ENCODE data around the gene SIN3A.
"Not testable (repeated sequence)": the region's sequence is repeated elsewhere in the genome, so short reads cannot be mapped to it uniquely, and the experiment has no call there.

SIN3A gene

DNA sequence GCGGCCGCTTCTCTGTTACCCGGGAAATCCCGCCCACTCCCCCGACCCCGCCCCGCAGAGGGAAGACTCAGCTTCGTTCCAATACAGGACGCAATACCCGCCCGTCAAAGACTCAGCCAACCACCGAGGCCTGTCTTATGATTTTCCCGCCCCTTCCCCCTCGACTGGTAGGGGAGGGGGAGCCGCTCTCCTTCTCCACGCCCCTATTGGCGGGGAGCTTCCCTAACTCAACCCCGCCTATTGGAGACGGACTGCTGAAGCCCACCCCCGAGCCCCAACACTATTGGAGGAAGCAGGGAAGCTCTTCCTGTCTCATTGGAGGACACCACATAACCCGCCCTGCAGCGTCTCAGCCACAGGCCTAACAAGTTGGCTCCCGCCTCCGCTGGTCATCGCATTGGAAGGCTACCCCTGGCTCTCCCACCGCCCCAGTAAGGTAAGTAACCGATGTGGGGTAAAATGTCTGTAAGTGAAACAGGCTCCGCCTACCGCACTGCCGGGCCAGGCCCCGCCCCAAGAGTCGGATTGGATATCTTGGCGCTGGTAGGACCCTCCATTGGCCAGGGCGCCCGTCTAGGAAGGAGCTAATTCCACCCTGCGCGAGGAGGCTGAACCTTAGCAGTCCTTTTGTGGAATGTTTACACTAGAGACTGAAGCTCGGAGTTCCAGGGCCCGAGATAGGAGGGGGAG is at the start of gene SIN3A:
TSS of gene SIN3A (minus strand) at position 17 of the 690 bp plus-strand sequence. CDS start 21,315 bp downstream, outside the sequence.
- H3K9ac ChIP-seq (ENCODE audit: low read length): peak within 1 kb of the TSS; percentile 87
- H3K9me3 ChIP-seq (ENCODE audit: control insufficient read depth, low read length): no peaks in the 10 kb centered on the region
- H3K4me3 ChIP-seq (ENCODE audit: low read length): peak within 1 kb of the TSS; percentile 83
- H3K27me3 ChIP-seq (ENCODE audit: control insufficient read depth, insufficient read depth, low read length): no peaks in the 10 kb centered on the region
- H3K36me3 ChIP-seq (ENCODE audit: control insufficient read depth, insufficient read depth, low read length): no peaks in the 10 kb centered on the region
- peaks cover 12% of the 10 kb centered on the region for H3K4me1 ChIP-seq (ENCODE audit: control insufficient read depth, insufficient read depth, low read length)

DNA sequence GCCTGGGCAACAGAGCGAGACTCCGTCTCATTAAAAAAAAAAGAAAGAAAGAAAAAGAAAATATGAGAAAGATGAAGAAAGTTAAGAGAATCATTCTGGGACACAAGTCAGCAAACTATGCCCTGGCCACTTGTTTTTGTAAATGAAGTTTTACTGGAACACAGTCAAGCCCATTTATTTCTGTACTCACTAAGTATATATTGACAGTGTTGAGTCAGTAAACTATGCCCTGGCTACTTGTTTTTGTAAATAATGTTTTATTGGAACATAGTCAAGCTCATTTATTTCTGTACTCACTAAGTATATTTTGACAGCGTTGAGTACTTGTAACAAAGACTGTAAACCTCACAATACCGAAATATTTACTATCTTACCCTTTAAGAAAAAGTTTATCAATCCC is 42.2 kb upstream of the SIN3A start:
- Histone ChIP-seq H3K9ac (ENCODE audit: low read length) (no peak overlapping the region), H3K36me3 (ENCODE audit: control insufficient read depth, insufficient read depth, low read length) (no peaks in the 10 kb centered on the region)

DNA sequence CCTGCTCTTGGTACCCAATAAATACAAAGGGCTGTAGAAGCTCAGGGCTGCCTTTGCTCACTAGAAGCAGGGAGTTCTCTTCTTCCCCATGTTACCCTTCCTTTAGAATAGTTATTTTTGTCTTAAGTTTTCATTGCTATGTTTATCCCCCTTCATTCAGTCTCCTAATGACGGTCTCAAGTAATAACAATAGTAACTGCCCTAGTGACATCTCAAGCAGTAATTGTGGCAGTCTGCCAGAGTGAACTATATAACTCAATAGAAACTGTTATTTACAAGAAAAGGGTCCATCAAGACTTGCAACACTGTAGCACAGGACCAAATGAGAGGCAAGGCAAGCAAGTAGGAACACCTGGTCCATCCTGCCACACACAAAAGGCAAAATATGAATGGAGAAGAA is 32.5 kb upstream of the SIN3A start:
- Histone ChIP-seq H3K4me3 (ENCODE audit: low read length) (no peak overlapping the region), H3K4me1 (ENCODE audit: control insufficient read depth, insufficient read depth, low read length) (peaks cover 13% of the 10 kb centered on the region), H3K36me3 (ENCODE audit: control insufficient read depth, insufficient read depth, low read length) (no peaks in the 10 kb centered on the region), H3K9ac (ENCODE audit: low read length) (no peak overlapping the region), H3K27me3 (ENCODE audit: control insufficient read depth, insufficient read depth, low read length) (no peaks in the 10 kb centered on the region), H3K9me3 (ENCODE audit: control insufficient read depth, low read length) (no peaks in the 10 kb centered on the region)

More for the DNA sequence above, 42.2 kb upstream of the SIN3A start:
- no peak overlapping the region for H3K4me3 ChIP-seq (ENCODE audit: low read length)
- no peaks in the 10 kb centered on the region for H3K27me3 ChIP-seq (ENCODE audit: control insufficient read depth, insufficient read depth, low read length)
- H3K4me1 ChIP-seq (ENCODE audit: control insufficient read depth, insufficient read depth, low read length): no peaks in the 10 kb centered on the region
- no peaks in the 10 kb centered on the region for H3K9me3 ChIP-seq (ENCODE audit: control insufficient read depth, low read length)

DNA sequence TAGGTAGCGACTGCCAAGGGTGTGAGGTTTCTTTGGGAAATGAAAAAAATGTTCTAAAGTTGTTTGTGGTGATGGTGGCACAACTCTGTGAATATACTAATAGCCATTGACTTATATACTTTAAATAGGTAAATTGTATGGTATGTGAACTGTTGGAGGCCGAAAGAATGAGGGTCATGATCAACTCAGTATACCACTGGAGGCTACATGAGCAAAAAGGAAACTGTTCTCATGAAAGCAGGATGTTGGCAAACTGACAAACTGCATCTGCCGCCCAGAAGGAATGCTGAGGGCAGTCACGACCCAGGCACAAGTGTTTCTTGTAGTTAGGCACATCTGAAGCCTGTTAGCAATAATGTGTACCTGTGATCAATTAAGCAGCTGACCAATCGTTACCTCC is 32.1 kb upstream of the SIN3A start:
- not testable (repeated sequence) for H3K36me3 ChIP-seq (ENCODE audit: control insufficient read depth, insufficient read depth, low read length); H3K9me3 ChIP-seq (ENCODE audit: control insufficient read depth, low read length); H3K27me3 ChIP-seq (ENCODE audit: control insufficient read depth, insufficient read depth, low read length); H3K9ac ChIP-seq (ENCODE audit: low read length); H3K4me3 ChIP-seq (ENCODE audit: low read length)
- H3K4me1 ChIP-seq (ENCODE audit: control insufficient read depth, insufficient read depth, low read length): peaks cover 13% of the 10 kb centered on the region

DNA sequence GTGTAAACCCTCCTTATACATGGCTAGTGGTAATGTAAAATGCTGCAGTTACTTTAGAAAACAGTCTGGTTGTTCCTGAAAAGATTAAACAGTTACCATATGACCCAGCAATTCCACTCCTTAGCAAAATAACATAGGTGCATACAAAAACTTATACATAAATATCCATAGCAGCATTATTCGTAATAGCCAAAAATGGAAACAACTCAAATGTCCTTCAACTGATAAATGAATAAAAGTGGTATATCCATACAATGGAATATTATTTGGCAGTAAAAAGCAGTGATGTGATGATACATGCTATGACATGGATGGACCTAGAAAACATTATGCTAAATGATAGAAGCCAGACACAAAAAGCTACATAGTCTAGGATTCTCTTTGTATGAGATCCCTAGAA is 31.6 kb upstream of the SIN3A start:
- no peaks in the 10 kb centered on the region for H3K36me3 ChIP-seq (ENCODE audit: control insufficient read depth, insufficient read depth, low read length)

DNA sequence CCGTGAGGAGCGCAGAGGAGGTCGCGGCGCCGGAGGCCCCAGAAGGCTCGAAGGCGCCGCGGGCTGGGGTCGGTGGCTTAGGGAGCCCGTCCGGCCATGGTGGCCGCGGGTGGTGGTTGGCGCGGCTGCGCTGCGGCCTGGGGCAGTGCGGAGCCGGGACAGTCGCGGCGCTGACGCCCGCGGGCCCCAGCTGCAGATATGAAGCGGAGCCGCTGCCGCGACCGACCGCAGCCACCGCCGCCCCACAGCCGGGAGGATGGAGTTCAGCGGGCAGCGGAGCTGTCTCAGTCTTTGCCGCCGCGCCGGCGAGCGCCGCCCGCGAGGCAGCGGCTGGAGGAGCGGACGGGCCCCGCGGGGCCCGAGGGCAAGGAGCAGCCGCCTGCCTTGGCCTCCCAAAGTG is 29.0 kb upstream of the SIN3A start:
- peaks cover 13% of the 10 kb centered on the region for H3K4me1 ChIP-seq (ENCODE audit: control insufficient read depth, insufficient read depth, low read length)
- H3K9ac ChIP-seq (ENCODE audit: low read length); H3K9me3 ChIP-seq (ENCODE audit: control insufficient read depth, low read length); H3K4me3 ChIP-seq (ENCODE audit: low read length); H3K27me3 ChIP-seq (ENCODE audit: control insufficient read depth, insufficient read depth, low read length); H3K36me3 ChIP-seq (ENCODE audit: control insufficient read depth, insufficient read depth, low read length): not testable (repeated sequence)

More for the DNA sequence above, 31.6 kb upstream of the SIN3A start:
- no peak overlapping the region for H3K4me3 ChIP-seq (ENCODE audit: low read length)
- H3K9me3 ChIP-seq (ENCODE audit: control insufficient read depth, low read length): no peaks in the 10 kb centered on the region
- peaks cover 13% of the 10 kb centered on the region for H3K4me1 ChIP-seq (ENCODE audit: control insufficient read depth, insufficient read depth, low read length)
- H3K9ac ChIP-seq (ENCODE audit: low read length): no peak overlapping the region
- H3K27me3 ChIP-seq (ENCODE audit: control insufficient read depth, insufficient read depth, low read length): no peaks in the 10 kb centered on the region

DNA sequence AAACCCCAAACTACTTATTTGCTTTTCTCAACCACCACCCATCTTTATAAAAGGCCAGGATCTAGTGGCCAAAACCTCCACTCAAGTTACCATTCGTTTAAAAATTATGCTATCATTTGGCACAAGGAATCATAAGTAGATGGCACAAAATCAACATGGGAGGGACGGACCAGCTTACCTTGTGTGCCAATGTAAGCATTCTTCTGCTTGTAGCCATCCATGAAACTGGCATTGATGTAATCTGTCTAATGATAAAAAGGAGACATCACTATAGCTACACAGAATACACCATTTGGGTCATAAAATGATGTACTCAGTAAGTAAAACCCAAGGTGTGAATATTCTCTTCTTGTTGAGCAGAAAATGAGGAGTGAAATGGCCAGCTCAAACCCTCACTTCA is 28.2 kb upstream of the SIN3A start:
- H3K9ac ChIP-seq (ENCODE audit: low read length): no peak overlapping the region
- no peaks in the 10 kb centered on the region for H3K9me3 ChIP-seq (ENCODE audit: control insufficient read depth, low read length)
- no peak overlapping the region for H3K4me3 ChIP-seq (ENCODE audit: low read length)
- no peaks in the 10 kb centered on the region for H3K36me3 ChIP-seq (ENCODE audit: control insufficient read depth, insufficient read depth, low read length)
- H3K27me3 ChIP-seq (ENCODE audit: control insufficient read depth, insufficient read depth, low read length): no peaks in the 10 kb centered on the region
- H3K4me1 ChIP-seq (ENCODE audit: control insufficient read depth, insufficient read depth, low read length): peaks cover 13% of the 10 kb centered on the region

DNA sequence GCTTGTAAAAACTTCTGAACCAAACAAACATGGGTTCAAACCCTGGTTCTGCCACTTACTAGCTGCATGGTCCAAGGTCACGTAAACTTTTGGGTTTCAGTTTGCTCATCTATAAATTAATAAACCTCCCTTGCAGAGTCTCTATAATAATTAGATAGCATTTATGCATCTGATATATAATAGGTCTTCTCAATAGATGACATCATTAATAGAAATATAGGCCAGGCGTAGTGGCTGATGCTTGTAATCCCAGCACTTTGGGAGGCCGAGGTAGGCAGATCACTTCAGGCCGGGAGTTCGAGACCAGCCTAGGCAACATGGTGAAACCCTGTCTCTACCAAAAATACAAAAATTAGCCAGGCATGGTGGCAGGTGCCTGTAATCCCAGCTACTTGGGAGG is 25.6 kb upstream of the SIN3A start:
- H3K4me1 ChIP-seq (ENCODE audit: control insufficient read depth, insufficient read depth, low read length); H3K9ac ChIP-seq (ENCODE audit: low read length); H3K4me3 ChIP-seq (ENCODE audit: low read length); H3K36me3 ChIP-seq (ENCODE audit: control insufficient read depth, insufficient read depth, low read length); H3K27me3 ChIP-seq (ENCODE audit: control insufficient read depth, insufficient read depth, low read length); H3K9me3 ChIP-seq (ENCODE audit: control insufficient read depth, low read length): not testable (repeated sequence)

DNA sequence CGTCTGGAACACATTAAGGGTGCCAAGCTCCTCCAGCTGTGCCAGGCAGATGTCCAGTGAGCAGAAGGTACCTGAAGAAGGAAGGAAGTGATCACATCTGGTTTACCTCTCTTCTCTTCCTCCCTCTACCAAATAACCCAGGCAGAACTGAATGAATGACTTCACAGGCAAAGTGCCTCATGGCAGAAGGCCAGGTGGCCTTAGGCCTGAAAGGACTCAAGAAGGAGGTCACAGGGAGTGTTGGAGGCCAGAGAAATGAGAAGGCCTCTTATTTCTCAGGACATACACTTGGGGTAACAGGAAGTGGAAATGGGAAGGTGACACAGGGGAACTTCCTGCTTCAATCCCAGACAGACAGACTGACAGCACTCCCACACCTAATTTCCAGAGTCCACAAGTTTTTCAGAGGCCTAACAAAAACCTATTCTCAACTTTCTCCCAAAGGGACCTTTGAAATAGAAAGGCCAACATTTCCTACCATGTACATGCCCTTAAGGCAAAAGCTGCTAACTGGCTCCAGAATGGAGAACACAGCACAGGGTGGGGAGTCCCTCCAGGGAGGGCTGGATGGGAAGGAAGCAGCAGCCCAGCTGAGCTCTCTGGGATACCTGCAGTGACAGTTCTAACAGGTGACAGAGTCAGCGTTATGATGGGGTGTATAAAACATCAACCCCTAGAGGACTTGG is 17.6 kb upstream of the SIN3A start:
- Histone ChIP-seq H3K27me3 (ENCODE audit: control insufficient read depth, insufficient read depth, low read length) (no peaks in the 10 kb centered on the region), H3K36me3 (ENCODE audit: control insufficient read depth, insufficient read depth, low read length) (peaks cover 16% of the 10 kb centered on the region), H3K9ac (ENCODE audit: low read length) (no peak overlapping the region), H3K4me3 (ENCODE audit: low read length) (no peak overlapping the region), H3K9me3 (ENCODE audit: control insufficient read depth, low read length) (no peaks in the 10 kb centered on the region), H3K4me1 (ENCODE audit: control insufficient read depth, insufficient read depth, low read length) (no peaks in the 10 kb centered on the region)

DNA sequence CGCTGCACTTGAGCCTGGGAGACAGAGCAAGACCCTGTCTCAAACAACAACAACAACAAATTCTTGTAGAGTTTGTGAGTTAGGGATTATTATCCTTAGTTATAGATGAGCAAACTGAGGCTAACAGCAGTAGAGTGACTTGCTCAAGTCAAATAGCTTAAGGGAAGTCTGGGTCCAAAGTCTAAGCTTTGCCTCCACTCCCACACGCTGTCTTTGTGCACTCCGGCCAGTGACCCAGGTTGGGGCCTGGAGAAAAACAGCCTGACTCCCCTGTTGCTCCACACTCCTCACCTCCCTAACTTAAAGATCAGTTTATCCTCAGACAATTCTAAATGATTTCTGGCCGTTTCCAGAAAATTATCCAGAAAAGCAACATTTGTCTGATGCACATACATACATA is 9.2 kb upstream of the SIN3A start:
- Histone ChIP-seq H3K4me3 (ENCODE audit: low read length) (no peak overlapping the region), H3K4me1 (ENCODE audit: control insufficient read depth, insufficient read depth, low read length) (peaks cover 17% of the 10 kb centered on the region), H3K36me3 (ENCODE audit: control insufficient read depth, insufficient read depth, low read length) (no peaks in the 10 kb centered on the region), H3K9me3 (ENCODE audit: control insufficient read depth, low read length) (no peaks in the 10 kb centered on the region), H3K27me3 (ENCODE audit: control insufficient read depth, insufficient read depth, low read length) (no peaks in the 10 kb centered on the region), H3K9ac (ENCODE audit: low read length) (no peak overlapping the region)

DNA sequence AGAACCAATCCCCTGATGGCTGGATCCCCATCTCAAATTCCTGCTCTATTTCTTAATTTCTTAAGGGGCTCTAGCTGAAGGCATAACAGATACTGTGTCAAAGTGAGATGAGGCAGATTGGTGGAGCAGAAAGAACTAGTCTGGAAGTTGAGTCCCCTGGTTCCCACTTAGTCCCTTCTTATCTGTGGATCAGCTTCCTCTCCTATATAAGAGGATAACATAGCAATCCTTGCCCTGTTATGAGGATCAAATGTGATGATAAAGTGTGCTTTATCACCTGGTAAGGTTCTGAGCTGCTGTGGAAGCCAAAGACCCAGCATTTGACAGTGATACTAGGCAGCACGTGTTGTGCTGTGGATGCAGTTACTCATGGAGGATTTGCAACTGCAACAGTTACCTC is 8.1 kb upstream of the SIN3A start:
- H3K4me1 ChIP-seq (ENCODE audit: control insufficient read depth, insufficient read depth, low read length): peaks cover 17% of the 10 kb centered on the region
- H3K27me3 ChIP-seq (ENCODE audit: control insufficient read depth, insufficient read depth, low read length): no peaks in the 10 kb centered on the region
- H3K9ac ChIP-seq (ENCODE audit: low read length): no peak overlapping the region
- no peaks in the 10 kb centered on the region for H3K9me3 ChIP-seq (ENCODE audit: control insufficient read depth, low read length)
- no peaks in the 10 kb centered on the region for H3K36me3 ChIP-seq (ENCODE audit: control insufficient read depth, insufficient read depth, low read length)
- H3K4me3 ChIP-seq (ENCODE audit: low read length): no peak overlapping the region

DNA sequence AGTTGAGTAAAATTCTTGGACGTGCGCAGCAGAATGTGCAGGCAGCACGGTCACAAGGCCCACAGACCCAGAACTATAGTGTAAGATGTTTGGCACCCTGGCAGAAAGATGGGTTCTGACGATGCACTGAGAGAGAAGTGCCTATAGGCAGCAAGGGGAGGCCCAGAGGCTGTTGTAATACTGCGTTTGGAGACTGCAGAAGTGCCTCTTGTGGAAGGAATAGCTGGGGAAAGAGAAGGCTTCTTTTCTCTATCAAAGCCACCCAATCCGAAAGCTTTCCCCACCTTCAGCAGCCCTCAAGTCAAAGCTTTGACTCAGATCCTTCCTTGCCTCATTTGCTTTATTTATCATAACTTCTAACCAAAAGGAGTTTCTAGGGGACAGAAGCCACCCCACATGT is 5.2 kb upstream of the SIN3A start:
- H3K36me3 ChIP-seq (ENCODE audit: control insufficient read depth, insufficient read depth, low read length): no peaks in the 10 kb centered on the region
- no peak overlapping the region for H3K4me3 ChIP-seq (ENCODE audit: low read length)
- no peak overlapping the region for H3K9ac ChIP-seq (ENCODE audit: low read length)
- no peaks in the 10 kb centered on the region for H3K9me3 ChIP-seq (ENCODE audit: control insufficient read depth, low read length)
- H3K4me1 ChIP-seq (ENCODE audit: control insufficient read depth, insufficient read depth, low read length): peaks cover 23% of the 10 kb centered on the region
- no peaks in the 10 kb centered on the region for H3K27me3 ChIP-seq (ENCODE audit: control insufficient read depth, insufficient read depth, low read length)
